HG03558 (cell line): ENCODE measurements around the gene NOP14.
"Not testable (repeated sequence)": the region's sequence is repeated elsewhere in the genome, so short reads cannot be mapped to it uniquely, and the experiment has no call there.

Experiments
- ATAC-seq: cut with Tn5 transposase; IDR thresholded peaks from one replicate; pipeline ENCODE4 v1.9.1; 2021; ENCODE audit warnings: moderate number of reproducible peaks; ENCODE audit not compliant: unreplicated experiment; ENCODE audit errors: extremely low read depth

NOP14 gene

GRCh38 chr4:2943364-2944090, 19.7 kb downstream of the NOP14 start:
- ATAC-seq = no peak

GRCh38 chr4:2942532-2943363, 20.5 kb downstream of the NOP14 start:
- ATAC-seq = no peak

- ATAC-seq = no peak
These were observed 21.1 kb downstream of the NOP14 start for GRCh38 chr4:2942037-2942531.

- no peak for ATAC-seq
These were observed 21.8 kb downstream of the NOP14 start for GRCh38 chr4:2941138-2942036.

- no peak for ATAC-seq
These were observed 22.7 kb downstream of the NOP14 start for GRCh38 chr4:2940267-2941137.

GRCh38 chr4:2939383-2940243, 23.6 kb downstream of the NOP14 start:
- no peak for ATAC-seq

- no peak for ATAC-seq
These were observed 24.3 kb downstream of the NOP14 start for GRCh38 chr4:2938906-2939305.

GRCh38 chr4:2938411-2938810, 24.8 kb downstream of the NOP14 start:
- not testable (repeated sequence) for ATAC-seq

- ATAC-seq = no peak
These were observed 25.2 kb downstream of the NOP14 start for GRCh38 chr4:2937986-2938385.

- no peak for ATAC-seq
These were observed 25.9 kb downstream of the NOP14 start for GRCh38 chr4:2937146-2937857.

- ATAC-seq = no peak
These were observed 26.4 kb downstream of the NOP14 start for GRCh38 chr4:2936773-2937145.

- no peak for ATAC-seq
These were observed 27.2 kb downstream of the NOP14 start for GRCh38 chr4:2935762-2936743.

GRCh38 chr4:2934813-2935761, 28.1 kb downstream of the NOP14 start:
- ATAC-seq = peak; percentile 32

GRCh38 chr4:2934077-2934812, 29.0 kb downstream of the NOP14 start:
- ATAC-seq = no peak

GRCh38 chr4:2933566-2934076, 29.6 kb downstream of the NOP14 start:
- no peak for ATAC-seq
